Esophagus squamous epithelium (tissue), 4 donors: ENCODE results near the gene DPY19L1.

Experiments used
- POLR2A ChIP-seq, 4 donors: fragments of 450-650 bp; IDR thresholded peaks; one replicate each; pipeline ENCODE4 v1.6.1; 2017; ENCODE audit warnings: antibody characterized with exemption in 4 of 4, mild to moderate bottlenecking in 4 of 4, moderate library complexity in 3 of 4
- TF ChIP-seq, protein P1 (sequence below), 6 experiments: fragments of 450-650 bp in 4 of 6; fragments of 200-600 bp in 2 of 6; sonication (generic) in 2 of 6; IDR thresholded peaks; one replicate each; pipeline ENCODE4 v1.5.1; 2016 to 2019; ENCODE audit warnings: antibody characterized with exemption in 6 of 6, mild to moderate bottlenecking in 4 of 6, moderate library complexity in 4 of 6

DNA sequence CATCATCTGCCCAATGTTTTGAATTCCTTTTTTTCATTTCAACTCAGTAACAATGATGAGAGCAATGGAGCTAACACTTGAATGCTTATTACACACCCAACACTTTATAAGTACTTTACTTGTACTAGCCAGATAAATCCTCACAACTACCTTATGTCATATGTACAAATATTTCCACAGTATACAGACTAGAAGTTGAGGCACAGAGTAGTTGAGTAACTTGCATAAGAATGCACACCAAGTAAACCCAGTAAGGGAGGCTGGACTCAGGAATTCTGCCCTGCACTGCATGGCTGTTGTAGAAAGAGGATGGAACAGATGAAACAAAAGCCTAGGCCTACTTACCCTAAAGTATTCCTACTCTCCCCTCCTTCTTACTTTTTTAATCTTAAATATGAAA lies 15.8 kb downstream of the DPY19L1 start:
- TF ChIP-seq, protein P1, sequence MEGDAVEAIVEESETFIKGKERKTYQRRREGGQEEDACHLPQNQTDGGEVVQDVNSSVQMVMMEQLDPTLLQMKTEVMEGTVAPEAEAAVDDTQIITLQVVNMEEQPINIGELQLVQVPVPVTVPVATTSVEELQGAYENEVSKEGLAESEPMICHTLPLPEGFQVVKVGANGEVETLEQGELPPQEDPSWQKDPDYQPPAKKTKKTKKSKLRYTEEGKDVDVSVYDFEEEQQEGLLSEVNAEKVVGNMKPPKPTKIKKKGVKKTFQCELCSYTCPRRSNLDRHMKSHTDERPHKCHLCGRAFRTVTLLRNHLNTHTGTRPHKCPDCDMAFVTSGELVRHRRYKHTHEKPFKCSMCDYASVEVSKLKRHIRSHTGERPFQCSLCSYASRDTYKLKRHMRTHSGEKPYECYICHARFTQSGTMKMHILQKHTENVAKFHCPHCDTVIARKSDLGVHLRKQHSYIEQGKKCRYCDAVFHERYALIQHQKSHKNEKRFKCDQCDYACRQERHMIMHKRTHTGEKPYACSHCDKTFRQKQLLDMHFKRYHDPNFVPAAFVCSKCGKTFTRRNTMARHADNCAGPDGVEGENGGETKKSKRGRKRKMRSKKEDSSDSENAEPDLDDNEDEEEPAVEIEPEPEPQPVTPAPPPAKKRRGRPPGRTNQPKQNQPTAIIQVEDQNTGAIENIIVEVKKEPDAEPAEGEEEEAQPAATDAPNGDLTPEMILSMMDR (IDR thresholded peaks at IDR 0.05): no peak
- TF ChIP-seq POLR2A (IDR thresholded peaks at IDR 0.05): no peak
